Testis (tissue), 3 donors: ENCODE results near the gene PER2. TPM values are rescaled to one million over a fixed set of nuclear protein-coding genes. Genes with fewer than 3 reads are reported as not detected.

Experiments
- DNase-seq: peaks from one replicate; pipeline ENCODE4 v3.0.0-alpha.2; 2019
- H3K27ac ChIP-seq, 2 donors: fragments of 200-600 bp; sonication (generic); one replicate each; pipeline ENCODE4 v1.5.1; 2019
- H3K27me3 ChIP-seq: fragments of 200-600 bp; sonication (generic); one replicate; pipeline ENCODE4 v1.5.1; 2019
- H3K36me3 ChIP-seq: fragments of 200-600 bp; sonication (generic); one replicate; pipeline ENCODE4 v1.5.1; 2017; ENCODE audit warnings: low read depth; ENCODE audit errors: missing control alignments
- H3K4me1 ChIP-seq: fragments of 200-600 bp; sonication (generic); one replicate; pipeline ENCODE4 v1.5.1; 2019
- H3K4me3 ChIP-seq, 2 donors: fragments of 200-600 bp; sonication (generic); one replicate each; pipeline ENCODE4 v1.5.1; 2017 to 2019
- H3K9me3 ChIP-seq: fragments of 200-600 bp; sonication (generic); one replicate; pipeline ENCODE4 v1.5.1; 2017
- POLR2A ChIP-seq: fragments of 450-650 bp; IDR thresholded peaks from one replicate; pipeline ENCODE4 v1.6.1; 2017; ENCODE audit warnings: antibody characterized with exemption, mild to moderate bottlenecking, moderate library complexity
- WGBS, 2 donors: methylation state at CpG; one replicate each; pipeline ENCODE4 v1.1.5; 2018; 5-methylcytosine and 5-hydroxymethylcytosine counted together
- intact Hi-C: fragments of 100-400 bp; cut with DNase I; formaldehyde crosslinking; loops from one replicate; pipeline ENCODE4 v1.15.1; 2023; ENCODE audit warnings: low total_unique reads
- polyA plus RNA-seq: library from polyadenylated mRNA; stranded (reverse); fragments of 350-450 nt; fragmentation: Illumina TruSeq; extraction: RNeasy Lipid Tissue Mini Kit (QIAGEN cat#74804); gene quantifications from one replicate; pipeline ENCODE4 v1.2.3, GENCODE V29; 2014; ENCODE audit warnings: low read depth, low replicate concordance; ENCODE audit not compliant: insufficient read depth
- total RNA-seq, 2 donors: library from RNA; depleted of rRNA; stranded (reverse); fragments of >200 nt; gene quantifications; one replicate each; pipeline ENCODE4 v1.2.3, GENCODE V29; 2016
- TF ChIP-seq, protein P1 (sequence below), 3 experiments: fragments of 450-650 bp in 2 of 3; fragments of 200-600 bp in 1 of 3; sonication (generic) in 1 of 3; IDR thresholded peaks; one replicate each; pipeline ENCODE4 v1.5.1; 2016 to 2019; ENCODE audit warnings: antibody characterized with exemption in 3 of 3, mild to moderate bottlenecking in 2 of 3, moderate library complexity in 1 of 3

PER2 gene
- total and polyA plus RNA-seq, 3 donors from 2014 or later: 29.8 to 59.1 (median 55.5) TPM

DNA sequence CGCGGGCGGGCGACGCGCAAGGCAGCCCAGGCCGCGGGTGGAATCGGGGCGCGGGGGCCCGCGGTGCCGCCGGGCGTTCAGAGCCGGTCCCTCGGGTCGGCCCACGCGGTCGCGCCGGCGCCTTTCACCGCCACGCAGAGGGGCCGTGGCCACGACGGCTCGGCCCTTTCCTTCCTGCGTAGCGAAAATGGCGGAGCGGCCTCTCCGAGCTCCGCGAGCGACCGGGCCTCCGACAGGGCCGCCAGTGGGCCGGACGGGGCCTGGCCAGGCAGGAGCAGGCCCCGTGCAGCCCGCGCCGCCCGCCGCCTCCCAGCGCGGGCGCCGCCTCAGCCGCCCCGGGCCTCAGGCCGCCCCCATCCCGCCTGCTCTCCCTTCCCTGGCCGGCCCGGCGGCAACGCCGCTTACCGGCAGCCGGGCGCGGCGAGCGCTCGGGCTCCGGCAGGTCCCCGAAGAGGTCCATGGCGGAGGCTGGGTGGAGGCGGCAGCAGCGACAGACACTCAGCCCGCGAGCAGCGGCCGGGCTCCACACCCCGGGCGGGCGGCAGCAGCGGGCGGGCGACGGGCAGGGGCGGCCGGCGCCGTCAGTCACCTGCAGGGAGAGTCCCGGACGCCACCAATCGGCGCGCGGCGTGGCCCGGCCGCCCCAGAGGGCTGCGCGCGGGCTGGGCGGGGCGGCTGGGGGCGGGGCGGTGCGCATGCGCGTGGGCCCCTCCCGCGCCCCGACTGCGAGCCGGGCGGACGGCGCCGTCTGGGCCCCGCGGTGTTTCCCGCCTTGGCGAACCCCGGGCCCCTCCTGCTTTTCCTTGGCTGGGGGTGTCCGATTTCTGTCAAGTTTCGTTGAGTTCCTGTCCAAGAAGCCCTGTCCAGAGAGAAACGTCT, 85.1 kb downstream of the PER2 start, which contains the start of gene ILKAP:
ILKAP (minus strand) TSS at position 602 of the 879 bp plus-strand sequence; CDS start at position 460, 142 bp downstream.
- H3K4me3 ChIP-seq: peak within 1 kb of the TSS; percentile 70 to 97
- intact Hi-C loops: no loop called here
- H3K4me1 ChIP-seq: peaks cover 18% of the 10 kb centered on the region
- H3K36me3 ChIP-seq: no peaks in the 10 kb centered on the region
- no peaks in the 10 kb centered on the region for H3K27me3 ChIP-seq
- WGBS, 2 donors: 0% methylated on average over 37 of the region's 126 CpGs; no CpG with 5 or more reads in 1 of the 2 donors
- H3K27ac ChIP-seq: peak within 1 kb of the TSS in 1 of 2 donors; percentile 93
- TF ChIP-seq, protein P1, sequence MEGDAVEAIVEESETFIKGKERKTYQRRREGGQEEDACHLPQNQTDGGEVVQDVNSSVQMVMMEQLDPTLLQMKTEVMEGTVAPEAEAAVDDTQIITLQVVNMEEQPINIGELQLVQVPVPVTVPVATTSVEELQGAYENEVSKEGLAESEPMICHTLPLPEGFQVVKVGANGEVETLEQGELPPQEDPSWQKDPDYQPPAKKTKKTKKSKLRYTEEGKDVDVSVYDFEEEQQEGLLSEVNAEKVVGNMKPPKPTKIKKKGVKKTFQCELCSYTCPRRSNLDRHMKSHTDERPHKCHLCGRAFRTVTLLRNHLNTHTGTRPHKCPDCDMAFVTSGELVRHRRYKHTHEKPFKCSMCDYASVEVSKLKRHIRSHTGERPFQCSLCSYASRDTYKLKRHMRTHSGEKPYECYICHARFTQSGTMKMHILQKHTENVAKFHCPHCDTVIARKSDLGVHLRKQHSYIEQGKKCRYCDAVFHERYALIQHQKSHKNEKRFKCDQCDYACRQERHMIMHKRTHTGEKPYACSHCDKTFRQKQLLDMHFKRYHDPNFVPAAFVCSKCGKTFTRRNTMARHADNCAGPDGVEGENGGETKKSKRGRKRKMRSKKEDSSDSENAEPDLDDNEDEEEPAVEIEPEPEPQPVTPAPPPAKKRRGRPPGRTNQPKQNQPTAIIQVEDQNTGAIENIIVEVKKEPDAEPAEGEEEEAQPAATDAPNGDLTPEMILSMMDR (IDR thresholded peaks at IDR 0.05): no peak
- peak; percentile 11 for TF ChIP-seq POLR2A
- H3K9me3 ChIP-seq: no peaks in the 10 kb centered on the region
- peak; percentile 87 for DNase-seq

DNA sequence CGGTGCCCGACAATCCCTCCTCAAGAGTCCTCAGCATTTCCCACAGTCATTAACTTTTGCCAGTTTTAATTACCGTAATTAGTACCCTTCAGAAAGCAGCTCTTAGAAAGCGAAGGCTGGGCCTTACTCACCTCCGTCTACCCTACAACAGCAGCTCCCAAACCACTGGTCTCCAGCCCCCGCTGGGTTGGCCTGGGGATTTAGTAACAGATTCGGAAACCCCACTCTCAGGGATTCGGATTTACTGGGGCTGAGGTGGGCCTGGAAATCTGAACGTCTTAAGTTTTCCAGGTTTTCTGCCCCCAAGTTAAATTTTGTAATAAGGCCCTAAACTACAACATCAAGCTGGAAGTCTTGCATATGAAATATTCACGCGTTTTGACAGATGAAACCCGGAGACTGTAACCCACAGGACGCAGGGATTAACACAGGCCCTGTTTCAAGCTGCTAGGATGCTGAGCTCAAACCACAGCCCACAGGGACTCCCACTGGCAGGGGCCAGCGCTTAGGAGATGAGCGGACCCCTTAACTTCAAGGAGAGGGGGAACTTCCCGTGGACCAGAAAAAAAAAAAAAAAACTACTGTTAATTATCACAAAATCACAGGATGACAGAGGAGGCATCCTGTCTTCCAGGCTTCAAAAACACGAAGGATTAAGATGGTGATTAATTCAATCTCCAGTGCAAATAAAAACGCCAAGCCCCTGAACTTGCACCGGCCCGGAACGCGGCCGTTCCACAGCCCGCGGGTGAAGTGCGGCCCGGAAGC, 85.9 kb downstream of the PER2 start:
- TF ChIP-seq POLR2A: no peak
- TF ChIP-seq, protein P1 (IDR thresholded peaks at IDR 0.05): no peak
- Histone ChIP-seq H3K27ac (peak overlapping the region in 1 of 2 donors; percentile 93), H3K9me3 (no peaks in the 10 kb centered on the region), H3K4me3 (peak overlapping the region; percentile 70 to 97), H3K27me3 (no peaks in the 10 kb centered on the region), H3K36me3 (no peaks in the 10 kb centered on the region), H3K4me1 (peaks cover 18% of the 10 kb centered on the region)
- no peak for DNase-seq
- intact Hi-C loops: no loop called here
- 5 to 8% methylated on average over 24 to 27 of the region's 27 CpGs for WGBS, 2 donors

Other genes starting within 250 kb of the PER2 start
- 10 to 100 TPM; 19.6 to 40.2 TPM for gene SCLY, start 227.6 kb downstream of the PER2 start, total RNA-seq
- gene SCLY, start 227.6 kb downstream of the PER2 start, polyA plus RNA-seq: 24.6 TPM
- gene ESPNL, start 188.3 kb downstream of the PER2 start, total RNA-seq: 1 to 10 TPM; 2.8 to 7.5 TPM
- gene ESPNL, start 188.3 kb downstream of the PER2 start, polyA plus RNA-seq: 2.1 TPM
- under 1 TPM; 0.16 to 0.37 TPM for gene KLHL30, start 149.9 kb downstream of the PER2 start, total RNA-seq
- gene KLHL30, start 149.9 kb downstream of the PER2 start, polyA plus RNA-seq: 0.29 TPM
- gene ERFE, start 129.6 kb downstream of the PER2 start, total RNA-seq: 10 to 100 TPM in 1 of 2 donors, 1 to 10 TPM in 1; 9.5 to 23.1 TPM
- gene ERFE, start 129.6 kb downstream of the PER2 start, polyA plus RNA-seq: 31.0 TPM
- 10 to 100 TPM; 59.8 to 65.3 TPM for gene ILKAP, start 84.9 kb downstream of the PER2 start, total RNA-seq
- gene ILKAP, start 84.9 kb downstream of the PER2 start, polyA plus RNA-seq: 44.8 TPM
- 10 to 100 TPM; 22.0 to 40.3 TPM for gene HES6, start 48.6 kb downstream of the PER2 start, total RNA-seq
- 21.3 TPM for gene HES6, start 48.6 kb downstream of the PER2 start, polyA plus RNA-seq
- gene TRAF3IP1, start 31.9 kb upstream of the PER2 start, total RNA-seq: 10 to 100 TPM; 22.1 to 38.0 TPM
- gene TRAF3IP1, start 31.9 kb upstream of the PER2 start, polyA plus RNA-seq: 40.9 TPM
- gene ASB1, start 138.3 kb upstream of the PER2 start, total RNA-seq: 10 to 100 TPM; 31.4 to 41.9 TPM
- 52.5 TPM for gene ASB1, start 138.3 kb upstream of the PER2 start, polyA plus RNA-seq